Neural crest cell (in vitro differentiated cells): Measurements from ENCODE around the gene RANGAP1. TPM values are rescaled to one million over a fixed set of nuclear protein-coding genes. Genes with fewer than 3 reads are reported as not detected.
"Not testable (repeated sequence)": the region's sequence is repeated elsewhere in the genome, so short reads cannot be mapped to it uniquely, and the experiment has no call there.

ENCODE experiments used
- DNase-seq: peaks from one replicate; pipeline ENCODE4 v3.0.0; 2021; ENCODE audit warnings: low read depth, mixed read lengths, low spot score
- H3K27ac Mint-ChIP-seq: one replicate; pipeline ENCODE4 v1.8.0; 2021; ENCODE audit warnings: mild to moderate bottlenecking, mixed read lengths; ENCODE audit not compliant: unreplicated experiment
- H3K27me3 Mint-ChIP-seq: 2 replicates; pipeline ENCODE4 v1.8.0; 2021; ENCODE audit warnings: low read depth, mild to moderate bottlenecking, mixed read lengths
- H3K36me3 Mint-ChIP-seq: 2 replicates; pipeline ENCODE4 v1.8.0; 2021; ENCODE audit warnings: low read depth, mild to moderate bottlenecking, mixed read lengths
- H3K4me1 Mint-ChIP-seq: 2 replicates; pipeline ENCODE4 v1.8.0; 2021; ENCODE audit warnings: mixed read lengths
- H3K4me3 Mint-ChIP-seq: one replicate; pipeline ENCODE4 v1.8.0; 2021; ENCODE audit warnings: mild to moderate bottlenecking, mixed read lengths
- H3K9me3 Mint-ChIP-seq: 2 replicates; pipeline ENCODE4 v1.8.0; 2021; ENCODE audit warnings: mixed read lengths
- CTCF ChIP-seq: fragments of 200-600 bp; sonication (generic); conservative IDR thresholded peaks from 2 replicates; pipeline ENCODE4 v1.5.0; 2021; ENCODE audit warnings: antibody characterized with exemption, mild to moderate bottlenecking
- total RNA-seq: library from RNA; stranded (reverse); gene quantifications from 2 replicates; pipeline ENCODE4 v1.2.1, GENCODE V29; 2021

RANGAP1 gene
- total RNA-seq, 1 donor from 2014 or later = 121 TPM

DNA sequence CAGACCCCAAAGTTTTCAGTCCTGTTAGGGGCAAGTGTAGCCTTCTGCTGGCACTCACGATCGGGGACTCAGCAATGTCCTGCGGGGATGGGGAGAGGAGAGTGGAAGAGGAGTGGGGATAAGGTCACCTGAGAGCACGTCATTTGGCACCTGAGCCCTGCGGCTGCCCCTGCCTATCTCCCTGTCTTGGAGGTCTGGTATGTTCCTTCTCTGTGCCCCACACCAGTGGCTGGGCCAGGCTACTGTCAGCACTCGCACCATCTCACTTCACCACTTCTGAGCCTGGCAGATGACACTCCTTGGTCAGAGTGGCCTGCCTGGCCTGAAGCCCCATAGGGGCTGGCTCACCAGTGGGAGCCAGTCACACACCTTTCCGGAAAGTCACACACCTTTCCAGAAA, 25.1 kb downstream of the RANGAP1 start:
- H3K27ac Mint-ChIP-seq = no peak overlapping the region
- no peak overlapping the region for H3K4me3 Mint-ChIP-seq
- H3K27me3 Mint-ChIP-seq = no peaks in the 10 kb centered on the region
- no peaks in the 10 kb centered on the region for H3K9me3 Mint-ChIP-seq
- no peaks in the 10 kb centered on the region for H3K4me1 Mint-ChIP-seq
- DNase-seq = no peak
- peaks cover 8% of the 10 kb centered on the region for H3K36me3 Mint-ChIP-seq
- no peak for TF ChIP-seq CTCF

DNA sequence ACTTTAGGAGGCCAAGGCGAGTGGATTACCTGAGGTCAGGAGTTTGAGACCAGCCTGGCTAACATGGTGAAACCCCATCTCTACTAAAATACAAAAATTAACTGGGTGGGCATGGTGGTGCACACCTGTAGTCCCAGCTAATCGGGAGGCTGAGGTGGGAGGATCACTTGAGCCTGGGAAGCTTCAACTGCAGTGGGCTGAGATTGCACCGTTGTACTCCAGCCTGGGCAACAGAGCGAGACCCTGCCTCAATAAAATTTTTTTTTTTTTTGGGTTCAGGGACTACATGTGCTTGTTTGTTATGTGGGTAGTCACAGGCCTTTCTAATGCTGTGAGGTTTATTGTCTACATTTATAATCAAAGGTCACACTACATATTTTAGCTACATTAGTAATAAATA, 26.2 kb downstream of the RANGAP1 start:
- H3K4me3 Mint-ChIP-seq, H3K27ac Mint-ChIP-seq, H3K4me1 Mint-ChIP-seq, H3K9me3 Mint-ChIP-seq, H3K27me3 Mint-ChIP-seq, H3K36me3 Mint-ChIP-seq, DNase-seq: not testable (repeated sequence)

DNA sequence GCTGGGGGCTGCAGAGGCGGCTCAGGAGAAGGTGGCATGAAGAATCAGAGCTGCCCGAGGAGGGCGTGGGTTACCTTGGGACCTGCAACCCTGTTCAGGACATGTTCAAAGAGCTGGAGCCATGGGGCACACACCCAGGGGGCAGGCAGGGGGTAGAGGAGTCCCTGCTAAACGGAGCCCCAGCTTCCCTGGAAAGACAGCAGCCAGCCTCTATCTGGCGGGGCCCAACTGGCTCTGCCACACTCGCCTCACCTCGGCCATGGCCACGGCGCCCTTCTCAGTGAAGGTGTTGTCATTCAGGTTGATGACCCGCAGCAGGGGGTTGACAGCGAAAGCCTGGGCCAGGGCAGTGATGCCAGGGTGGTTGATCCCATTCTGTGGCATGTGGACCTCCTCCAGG, 28.3 kb downstream of the RANGAP1 start:
- DNase-seq = no peak
- no peaks in the 10 kb centered on the region for H3K27me3 Mint-ChIP-seq
- no peaks in the 10 kb centered on the region for H3K36me3 Mint-ChIP-seq
- no peaks in the 10 kb centered on the region for H3K9me3 Mint-ChIP-seq
- no peak for TF ChIP-seq CTCF
- no peaks in the 10 kb centered on the region for H3K4me1 Mint-ChIP-seq
- H3K27ac Mint-ChIP-seq = no peak overlapping the region
- no peak overlapping the region for H3K4me3 Mint-ChIP-seq

DNA sequence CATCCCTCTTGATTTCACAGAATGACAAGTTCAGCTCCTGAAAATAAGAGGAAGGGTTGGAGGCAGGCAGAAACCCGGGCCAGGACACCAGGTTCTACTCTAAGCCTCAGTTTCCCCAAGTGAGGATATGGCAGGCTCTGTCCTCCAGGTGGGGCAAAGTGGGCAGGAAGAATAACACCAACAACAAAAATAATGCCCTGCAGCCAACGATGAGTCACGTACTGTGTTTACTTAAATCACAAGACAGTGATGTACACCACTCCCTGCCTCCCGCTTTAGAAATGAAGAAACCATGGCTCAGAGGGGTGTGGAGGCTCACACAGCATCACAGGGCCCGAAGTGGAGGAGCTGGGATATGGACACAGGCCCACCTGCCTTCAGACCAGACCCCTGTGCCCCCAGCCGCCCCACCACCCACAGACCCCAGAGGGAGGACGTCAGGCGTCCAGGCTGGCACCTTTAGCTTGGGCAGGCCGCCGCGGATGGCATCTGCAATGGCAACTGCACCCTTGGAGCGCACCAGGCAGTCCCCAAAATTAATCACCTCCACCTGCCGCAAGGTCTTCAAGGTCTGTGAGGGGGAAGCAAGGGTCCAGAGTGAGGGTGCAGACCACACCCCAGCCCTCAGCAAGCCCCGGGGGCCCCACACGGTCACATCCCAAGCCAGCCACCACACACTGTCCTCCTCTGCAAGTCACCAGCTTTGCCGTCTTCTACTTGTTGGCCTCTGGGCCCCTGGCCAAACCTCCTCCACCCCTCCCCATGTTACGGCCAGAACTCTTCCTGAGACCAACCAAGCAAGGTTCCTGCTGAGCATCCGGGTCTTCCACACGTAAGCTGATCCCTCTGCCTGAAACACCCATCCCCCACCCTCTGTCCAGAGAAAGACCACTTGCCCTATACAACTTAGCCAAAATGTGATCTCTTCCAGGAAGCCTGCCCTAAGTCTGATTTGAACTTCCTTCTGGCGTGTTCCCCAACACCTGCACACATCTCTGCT, 29.4 kb downstream of the RANGAP1 start:
- no peaks in the 10 kb centered on the region for H3K4me1 Mint-ChIP-seq
- no peak for TF ChIP-seq CTCF
- H3K4me3 Mint-ChIP-seq = no peak overlapping the region
- H3K36me3 Mint-ChIP-seq = no peaks in the 10 kb centered on the region
- H3K27ac Mint-ChIP-seq = no peak overlapping the region
- no peak for DNase-seq
- H3K9me3 Mint-ChIP-seq = no peaks in the 10 kb centered on the region
- no peaks in the 10 kb centered on the region for H3K27me3 Mint-ChIP-seq

DNA sequence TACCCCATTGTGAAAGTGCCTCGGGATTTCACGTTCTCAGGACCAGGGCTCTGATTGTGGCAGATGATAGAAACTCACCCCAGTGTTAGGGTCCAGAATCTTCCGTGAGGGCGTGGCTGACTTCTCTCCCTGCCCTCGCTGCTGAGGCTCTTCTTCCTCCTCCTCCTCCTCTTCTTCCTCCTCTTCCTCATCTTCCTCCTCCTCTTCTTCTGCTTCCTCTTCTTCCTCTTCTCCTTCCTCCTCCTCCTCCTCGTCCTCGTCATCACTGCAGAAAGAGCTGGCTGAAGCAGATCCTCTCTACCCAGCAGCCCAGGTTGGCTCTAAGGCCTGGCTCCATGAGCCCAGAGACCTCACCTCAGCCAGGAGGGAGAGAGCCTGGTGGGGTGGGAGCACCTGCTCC, 31.8 kb downstream of the RANGAP1 start:
- H3K4me3 Mint-ChIP-seq = no peak overlapping the region
- no peak for DNase-seq
- no peaks in the 10 kb centered on the region for H3K36me3 Mint-ChIP-seq
- no peaks in the 10 kb centered on the region for H3K9me3 Mint-ChIP-seq
- peak overlapping the region; percentile 75 for H3K27ac Mint-ChIP-seq
- H3K27me3 Mint-ChIP-seq = no peaks in the 10 kb centered on the region
- TF ChIP-seq CTCF = no peak
- no peaks in the 10 kb centered on the region for H3K4me1 Mint-ChIP-seq

DNA sequence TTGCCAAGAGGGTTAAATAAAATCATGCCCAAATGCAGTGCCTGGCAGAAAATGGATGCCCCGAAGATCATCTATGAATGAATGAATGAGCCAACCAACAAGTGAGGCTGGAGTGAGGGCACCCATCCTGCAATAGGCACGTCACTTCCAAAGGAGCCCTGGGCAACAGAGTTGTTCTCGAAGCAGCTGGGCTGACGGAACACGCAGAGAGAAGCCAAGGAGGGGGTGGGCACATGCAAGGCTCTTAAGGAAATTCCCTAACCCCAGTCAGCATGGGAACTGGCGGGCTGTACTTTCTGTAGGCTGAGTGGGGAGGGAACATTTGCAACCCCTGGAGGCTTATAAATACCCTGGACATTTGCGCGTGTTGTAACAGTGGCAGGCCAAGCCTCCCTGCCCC, 33.6 kb downstream of the RANGAP1 start:
- Mint-ChIP-seq H3K4me3 (no peak overlapping the region), H3K4me1 (no peaks in the 10 kb centered on the region), H3K27ac (no peak overlapping the region), H3K9me3 (no peaks in the 10 kb centered on the region), H3K36me3 (peaks cover 4% of the 10 kb centered on the region), H3K27me3 (no peaks in the 10 kb centered on the region)
- TF ChIP-seq CTCF = no peak
- DNase-seq = no peak
